NCI-H2029 treated with DMSO at 0.1 percent for 48 hours (cell line): Measurements from ENCODE around the gene IPCEF1.

Source experiments
- DNase-seq: peaks from one replicate; lab custom pipeline; 2025; lab: John Stamatoyannopoulos, UW

IPCEF1 gene

GRCh38 chr6:154161689-154162088 lies 194.9 kb downstream of the IPCEF1 start:
- no peak for DNase-seq

GRCh38 chr6:154159126-154159525 lies 197.5 kb downstream of the IPCEF1 start:
- DNase-seq: no peak

- no peak for DNase-seq
Measured at GRCh38 chr6:154157706-154158105, 198.9 kb downstream of the IPCEF1 start.

- no peak for DNase-seq
Measured at GRCh38 chr6:154157082-154157481, 199.5 kb downstream of the IPCEF1 start.

GRCh38 chr6:154156135-154156896 lies 200.3 kb downstream of the IPCEF1 start:
- DNase-seq: peak; percentile 82

GRCh38 chr6:154154389-154154967 lies 202.1 kb downstream of the IPCEF1 start:
- DNase-seq: peak; percentile 67

GRCh38 chr6:154143753-154144152 lies 212.8 kb downstream of the IPCEF1 start:
- no peak for DNase-seq

GRCh38 chr6:154140743-154141142 lies 215.9 kb downstream of the IPCEF1 start:
- no peak for DNase-seq

- no peak for DNase-seq
Measured at GRCh38 chr6:154139892-154140291, 216.7 kb downstream of the IPCEF1 start.

GRCh38 chr6:154138793-154139192 lies 217.8 kb downstream of the IPCEF1 start:
- no peak for DNase-seq

- no peak for DNase-seq
Measured at GRCh38 chr6:154134471-154135147, 222.0 kb downstream of the IPCEF1 start.

- no peak for DNase-seq
Measured at GRCh38 chr6:154127657-154128056, 228.9 kb downstream of the IPCEF1 start.

GRCh38 chr6:154125421-154125820 lies 231.2 kb downstream of the IPCEF1 start:
- no peak for DNase-seq

GRCh38 chr6:154123155-154123956 lies 233.2 kb downstream of the IPCEF1 start:
- no peak for DNase-seq

GRCh38 chr6:154122195-154122925 lies 234.2 kb downstream of the IPCEF1 start:
- DNase-seq: no peak

- no peak for DNase-seq
Measured at GRCh38 chr6:154117485-154117884, 239.1 kb downstream of the IPCEF1 start.

- no peak for DNase-seq
Measured at GRCh38 chr6:154113392-154113791, 243.2 kb downstream of the IPCEF1 start.

- no peak for DNase-seq
Measured at GRCh38 chr6:154112181-154112809, 244.3 kb downstream of the IPCEF1 start.

GRCh38 chr6:154111025-154111424 lies 245.6 kb downstream of the IPCEF1 start:
- no peak for DNase-seq

- DNase-seq: no peak
Measured at GRCh38 chr6:154106251-154106650, 250.4 kb downstream of the IPCEF1 start.
